Neural cell (in vitro differentiated cells): ENCODE measurements around the gene HOXC12.

Experiments used
- CTCF ChIP-seq: fragments of 450-650 bp; IDR thresholded peaks from 2 replicates; pipeline ENCODE4 v1.5.1; 2014; ENCODE audit warnings: antibody characterized with exemption, mild to moderate bottlenecking, moderate library complexity; ENCODE audit not compliant: poor library complexity, severe bottlenecking
- EP300 ChIP-seq: fragments of 450-650 bp; conservative IDR thresholded peaks from 2 replicates; pipeline ENCODE4 v1.6.1; 2014; ENCODE audit warnings: antibody characterized with exemption, mild to moderate bottlenecking, moderate library complexity; ENCODE audit not compliant: poor library complexity, severe bottlenecking
- EZH2 ChIP-seq: fragments of 200-600, 300-800 bp; shearing (Covaris generic), sonication (generic); IDR thresholded peaks from 2 replicates; pipeline ENCODE4 v1.6.1; 2014; ENCODE audit warnings: antibody characterized with exemption, low read length, borderline replicate concordance, mild to moderate bottlenecking; ENCODE audit not compliant: insufficient read depth, poor library complexity, severe bottlenecking
- MXI1 ChIP-seq: fragments of 450-650 bp; conservative IDR thresholded peaks from 2 replicates; pipeline ENCODE4 v1.6.1; 2014; ENCODE audit warnings: antibody characterized with exemption, mild to moderate bottlenecking; ENCODE audit not compliant: poor library complexity, severe bottlenecking
- POLR2AphosphoS5 ChIP-seq: IDR thresholded peaks from 2 replicates; pipeline ENCODE4 v1.6.1; 2012
- RAD21 ChIP-seq: fragments of 450-650 bp; conservative IDR thresholded peaks from 2 replicates; pipeline ENCODE4 v1.6.1; 2014; ENCODE audit warnings: antibody characterized with exemption, mild to moderate bottlenecking, moderate library complexity
- REST ChIP-seq: IDR thresholded peaks from 2 replicates; pipeline ENCODE4 v1.6.1; 2012; ENCODE audit warnings: borderline replicate concordance
- TAF1 ChIP-seq: IDR thresholded peaks from 2 replicates; pipeline ENCODE4 v1.6.1; 2012; ENCODE audit warnings: low read depth

GRCh38 chr12:53947743-53948142, 7.0 kb upstream of the HOXC12 start:
- TF ChIP-seq CTCF, result no peak
- TF ChIP-seq EZH2, result no peak
- no peak for TF ChIP-seq RAD21
- TF ChIP-seq POLR2AphosphoS5, result no peak
- no peak for TF ChIP-seq TAF1
- no peak for TF ChIP-seq REST
- no peak for TF ChIP-seq EP300
- no peak for TF ChIP-seq MXI1
